Measurements from ENCODE around the gene MLYCD. TPM values are rescaled to one million over a fixed set of nuclear protein-coding genes. Genes with fewer than 3 reads are reported as not detected.

The MLYCD gene
- total RNA-seq, 6 donors from 2014 or later = 7.5 to 30.4 (median 11.3) TPM

- ATAC-seq (ENCODE audit: low FRiP score in 2 of 2) (no peak), DNase-seq (peak in 1 of 2 donors; percentile 47)
- 76 to 88% methylated on average over 9 to 17 of the region's 17 CpGs for WGBS, 2 donors
- Histone ChIP-seq H3K9me3 (no peaks in the 10 kb centered on the region), H3K27me3 (no peaks in the 10 kb centered on the region), H3K27ac (no peak overlapping the region), H3K36me3 (peaks cover 0 to 3% (median 0%) of the 10 kb centered on the region in 4 donors), H3K4me3 (no peak overlapping the region), H3K4me1 (peaks cover 6 to 10% (median 8%) of the 10 kb centered on the region in 4 donors)
- TF ChIP-seq POLR2A (IDR thresholded peaks at IDR 0.05) = no peak
- TF ChIP-seq EP300 (IDR thresholded peaks at IDR 0.05) = no peak
Measured at GRCh38 chr16:83929811-83930555, 31.1 kb downstream of the MLYCD start.

DNA sequence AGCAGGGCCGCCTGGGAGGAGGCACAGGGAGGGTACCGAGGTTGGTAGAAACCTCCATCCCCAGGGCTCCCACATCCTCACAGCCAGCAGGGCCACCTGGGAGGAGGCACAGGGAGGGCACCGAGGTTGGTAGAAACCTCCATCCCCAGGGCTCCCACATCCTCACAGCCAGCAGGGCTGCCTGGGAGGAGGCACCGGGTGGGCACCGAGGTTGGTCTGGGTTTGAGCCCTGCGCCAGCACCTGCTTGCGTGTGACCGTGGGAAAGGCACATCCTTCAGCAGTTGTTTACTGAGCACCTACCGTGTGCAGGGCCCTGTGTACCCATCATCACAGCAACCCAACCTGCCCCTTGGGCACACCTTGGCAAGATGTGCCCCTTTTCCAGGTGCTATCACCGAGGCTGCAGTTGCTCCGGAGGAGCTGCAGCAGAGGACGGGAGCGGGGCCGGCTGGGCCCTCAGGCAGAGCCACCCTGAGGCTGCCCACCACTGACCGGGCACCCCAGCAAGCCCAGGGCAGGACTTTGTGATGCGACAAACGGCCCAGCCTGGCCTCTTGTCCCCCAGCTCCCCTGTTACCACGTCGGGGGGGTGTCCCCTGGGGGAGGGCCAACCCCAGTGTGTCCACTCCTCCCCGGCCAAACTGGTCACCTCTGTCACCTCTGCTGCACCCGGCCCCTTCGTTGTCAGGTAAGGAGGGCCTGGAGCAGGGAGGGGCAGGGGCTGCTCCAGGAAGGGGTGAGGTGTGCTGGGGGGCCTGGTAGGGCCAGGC, 32.0 kb downstream of the MLYCD start:
- no peak for ATAC-seq (ENCODE audit: low FRiP score in 2 of 2)
- Histone ChIP-seq H3K27ac (no peak overlapping the region), H3K4me1 (peaks cover 6 to 10% (median 8%) of the 10 kb centered on the region in 4 donors), H3K9me3 (no peaks in the 10 kb centered on the region), H3K27me3 (no peaks in the 10 kb centered on the region), H3K4me3 (no peak overlapping the region), H3K36me3 (peaks cover 0 to 2% (median 0%) of the 10 kb centered on the region in 4 donors)
- 89 to 93% methylated on average over 13 to 22 of the region's 22 CpGs for WGBS, 2 donors
- TF ChIP-seq POLR2AphosphoS5 (IDR thresholded peaks at IDR 0.05) (no peak), CTCF (IDR thresholded peaks at IDR 0.05) (no peak), EP300 (IDR thresholded peaks at IDR 0.05) (no peak), POLR2A (IDR thresholded peaks at IDR 0.05) (no peak)
- no peak for DNase-seq

DNA sequence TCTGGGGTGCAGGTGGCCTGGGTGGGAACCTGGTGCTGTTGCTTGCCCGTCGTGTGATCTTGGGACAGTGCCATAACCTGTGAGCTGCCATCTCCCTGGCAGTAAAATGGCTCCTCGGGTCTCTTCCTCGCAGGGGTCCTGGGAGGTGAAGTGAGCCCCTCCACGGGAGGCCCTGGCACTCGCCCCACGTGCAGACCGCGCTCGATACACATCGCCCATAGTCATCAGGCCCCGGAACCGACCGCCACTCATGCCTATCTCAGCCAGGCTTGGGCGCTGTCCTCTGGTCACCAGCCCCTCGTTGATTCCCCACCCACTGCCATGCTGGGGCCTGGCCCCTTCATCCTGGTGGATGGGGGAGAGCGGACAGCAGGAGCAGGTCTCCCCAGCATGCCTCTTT, 32.6 kb downstream of the MLYCD start:
- H3K36me3 ChIP-seq = peaks cover 0 to 2% (median 0%) of the 10 kb centered on the region in 4 donors
- 92 to 94% methylated on average over 13 to 16 of the region's 17 CpGs for WGBS, 2 donors
- no peaks in the 10 kb centered on the region for H3K27me3 ChIP-seq
- ATAC-seq (ENCODE audit: low FRiP score in 2 of 2) (no peak), DNase-seq (no peak)
- peaks cover 3 to 7% (median 5%) of the 10 kb centered on the region in 4 donors for H3K4me1 ChIP-seq
- H3K27ac ChIP-seq = no peak overlapping the region
- H3K9me3 ChIP-seq = no peaks in the 10 kb centered on the region
- no peak for TF ChIP-seq POLR2A (IDR thresholded peaks at IDR 0.05)
- no peak for TF ChIP-seq EP300 (IDR thresholded peaks at IDR 0.05)
- no peak for TF ChIP-seq POLR2AphosphoS5 (IDR thresholded peaks at IDR 0.05)
- TF ChIP-seq CTCF (IDR thresholded peaks at IDR 0.05) = no peak
- no peak overlapping the region for H3K4me3 ChIP-seq

DNA sequence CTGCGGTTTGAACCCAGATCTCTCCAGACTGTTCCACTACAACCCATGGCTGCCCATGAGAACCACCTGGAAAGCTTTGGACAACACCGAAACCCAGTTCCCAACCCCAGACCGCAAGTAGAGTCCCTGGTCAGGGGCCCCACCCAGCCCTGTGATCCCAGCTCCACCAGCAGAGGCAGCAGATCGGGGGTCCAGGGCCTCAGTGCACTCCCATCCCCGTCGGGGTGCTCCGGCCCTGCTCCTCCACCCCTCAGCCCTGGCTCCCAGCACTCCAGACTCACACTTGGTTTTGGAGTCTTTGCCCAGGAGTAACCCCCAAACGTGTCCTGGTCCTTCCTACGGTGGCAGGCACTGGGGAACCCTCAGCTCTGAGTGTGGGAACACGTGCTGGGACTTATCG, 33.4 kb downstream of the MLYCD start:
- H3K36me3 ChIP-seq = peaks cover 0 to 2% (median 0%) of the 10 kb centered on the region in 4 donors
- no peak for TF ChIP-seq POLR2A (IDR thresholded peaks at IDR 0.05)
- TF ChIP-seq EP300 (IDR thresholded peaks at IDR 0.05) = no peak
- no peak for TF ChIP-seq POLR2AphosphoS5 (IDR thresholded peaks at IDR 0.05)
- TF ChIP-seq CTCF (IDR thresholded peaks at IDR 0.05) = no peak
- no peak overlapping the region for H3K27ac ChIP-seq
- ATAC-seq (ENCODE audit: low FRiP score in 2 of 2) = no peak
- no peak for DNase-seq
- WGBS, 2 donors = 88% methylated on average over 11 of the region's 11 CpGs; no CpG with 5 or more reads in 1 of the 2 donors
- H3K4me3 ChIP-seq = no peak overlapping the region
- H3K9me3 ChIP-seq = no peaks in the 10 kb centered on the region
- no peaks in the 10 kb centered on the region for H3K27me3 ChIP-seq
- H3K4me1 ChIP-seq = no peaks in the 10 kb centered on the region

GRCh38 chr16:83932955-83933673, 34.2 kb downstream of the MLYCD start:
- DNase-seq (no peak), ATAC-seq (ENCODE audit: low FRiP score in 2 of 2) (no peak)
- 88 to 91% methylated on average over 16 to 25 of the region's 25 CpGs for WGBS, 2 donors
- peaks cover 0 to 2% (median 0%) of the 10 kb centered on the region in 4 donors for H3K36me3 ChIP-seq
- TF ChIP-seq POLR2A (IDR thresholded peaks at IDR 0.05) (no peak), CTCF (IDR thresholded peaks at IDR 0.05) (no peak), EP300 (IDR thresholded peaks at IDR 0.05) (no peak), POLR2AphosphoS5 (IDR thresholded peaks at IDR 0.05) (no peak)
- H3K27me3 ChIP-seq = no peaks in the 10 kb centered on the region
- no peak overlapping the region for H3K27ac ChIP-seq
- H3K4me1 ChIP-seq = no peaks in the 10 kb centered on the region
- no peak overlapping the region for H3K4me3 ChIP-seq
- H3K9me3 ChIP-seq = no peaks in the 10 kb centered on the region

All from upper lobe of left lung (tissue), 6 donors.